GM21360 (cell line): ENCODE data around the gene LMAN1L.
A peak's percentile ranks its signal among the peaks of the same experiment; 100 is the strongest.
"Not testable (repeated sequence)": the region's sequence is repeated elsewhere in the genome, so short reads cannot be mapped to it uniquely, and the experiment has no call there.

Experiments
- ATAC-seq: cut with Tn5 transposase; IDR thresholded peaks from one replicate; pipeline ENCODE4 v1.9.1; 2021; ENCODE audit warnings: mild to moderate bottlenecking, moderate library complexity; ENCODE audit not compliant: unreplicated experiment

Gene LMAN1L

DNA sequence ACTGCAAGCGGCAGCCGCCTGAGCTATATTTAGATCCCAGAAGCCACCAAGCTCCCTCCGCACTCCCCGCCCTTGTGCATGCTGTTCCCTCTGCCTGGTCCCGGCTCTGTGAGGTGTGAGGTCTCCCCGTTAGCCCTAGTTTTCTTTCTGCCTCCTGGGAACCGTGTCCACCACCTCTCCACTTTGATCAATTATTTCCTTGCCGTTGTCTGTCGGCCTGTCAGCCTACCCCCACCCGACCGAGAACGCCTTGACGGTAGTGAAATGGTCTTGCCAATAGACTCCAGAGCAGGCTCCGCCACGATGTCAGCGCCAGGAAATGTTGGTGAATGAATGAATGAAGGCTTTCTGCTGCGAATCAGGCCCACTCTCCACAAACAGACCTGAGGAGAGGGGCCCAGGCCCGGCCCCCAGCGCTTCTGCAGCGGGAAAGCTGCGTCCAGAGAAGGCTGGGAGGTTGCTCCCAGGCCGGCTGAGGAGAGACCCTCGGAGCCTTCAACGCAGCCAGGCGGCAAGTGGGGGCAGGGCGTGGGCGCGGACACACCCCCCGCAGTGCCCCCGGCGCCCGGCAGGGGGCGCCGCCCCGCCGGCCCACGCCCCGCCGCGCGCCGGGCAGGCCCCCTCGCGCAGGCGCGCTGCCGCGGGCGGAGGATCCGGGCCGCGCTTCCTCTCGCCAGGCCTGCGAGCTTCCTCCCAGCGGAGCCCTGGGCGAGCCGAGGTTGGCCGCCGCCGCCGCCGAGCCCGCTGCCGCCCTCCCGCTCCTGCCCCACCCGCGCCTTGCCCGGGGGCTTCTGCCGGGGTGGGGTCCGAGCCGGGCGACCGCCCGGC lies 31.0 kb upstream of the LMAN1L start, which contains the start of gene CSK:
CSK (plus strand) TSS at position 650 of the 828 bp plus-strand sequence. CDS start 16,218 bp downstream, outside the sequence.
- peak; percentile 30 for ATAC-seq

- no peak for ATAC-seq
These were observed 30.2 kb upstream of the LMAN1L start for GRCh38 chr15:74782259-74783071.

GRCh38 chr15:74783072-74783807 lies 29.4 kb upstream of the LMAN1L start:
- ATAC-seq, result no peak

DNA sequence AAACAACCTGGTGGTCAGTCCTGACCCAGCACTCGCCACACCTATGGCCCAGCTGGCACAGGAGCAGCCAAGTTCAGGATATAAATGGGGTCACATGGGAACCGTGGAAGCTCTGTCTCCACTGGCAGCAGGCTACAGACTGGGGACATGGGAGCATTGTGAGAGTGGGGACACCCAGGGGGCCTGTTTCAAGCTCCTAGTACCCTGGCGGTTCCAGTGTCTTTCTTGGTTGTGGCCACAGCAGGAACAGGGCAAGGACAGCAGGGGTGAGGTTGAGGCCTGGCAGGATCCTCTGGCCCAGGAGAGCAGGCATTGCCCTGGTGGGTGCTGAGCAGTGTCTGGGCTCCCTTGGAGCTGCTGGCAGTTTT lies 28.8 kb upstream of the LMAN1L start:
- ATAC-seq, result no peak

GRCh38 chr15:74784426-74785193 lies 28.0 kb upstream of the LMAN1L start:
- no peak for ATAC-seq

GRCh38 chr15:74785194-74786032 lies 27.2 kb upstream of the LMAN1L start:
- ATAC-seq, result no peak

DNA sequence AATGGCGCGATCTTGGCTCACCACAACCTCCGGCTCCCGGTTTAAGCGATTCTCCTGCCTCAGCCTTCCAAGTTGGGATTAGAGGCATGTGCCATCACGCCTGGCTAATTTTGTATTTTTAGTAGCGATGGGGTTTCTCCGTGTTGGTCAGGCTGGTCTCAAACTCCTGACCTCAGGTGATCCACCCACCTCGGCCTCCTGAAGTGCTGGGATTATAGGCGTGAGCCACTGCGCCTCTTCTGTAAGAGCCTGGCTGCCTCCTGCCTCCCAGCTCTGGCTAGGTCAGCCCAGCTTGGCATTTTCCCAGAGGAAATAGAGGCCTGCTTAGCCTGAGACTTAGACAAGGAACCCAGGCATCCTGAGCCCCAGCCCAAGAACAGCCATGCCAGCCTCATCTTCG lies 26.6 kb upstream of the LMAN1L start:
- ATAC-seq, result not testable (repeated sequence)

- ATAC-seq, result no peak
These were observed 26.0 kb upstream of the LMAN1L start for GRCh38 chr15:74786551-74787165.

DNA sequence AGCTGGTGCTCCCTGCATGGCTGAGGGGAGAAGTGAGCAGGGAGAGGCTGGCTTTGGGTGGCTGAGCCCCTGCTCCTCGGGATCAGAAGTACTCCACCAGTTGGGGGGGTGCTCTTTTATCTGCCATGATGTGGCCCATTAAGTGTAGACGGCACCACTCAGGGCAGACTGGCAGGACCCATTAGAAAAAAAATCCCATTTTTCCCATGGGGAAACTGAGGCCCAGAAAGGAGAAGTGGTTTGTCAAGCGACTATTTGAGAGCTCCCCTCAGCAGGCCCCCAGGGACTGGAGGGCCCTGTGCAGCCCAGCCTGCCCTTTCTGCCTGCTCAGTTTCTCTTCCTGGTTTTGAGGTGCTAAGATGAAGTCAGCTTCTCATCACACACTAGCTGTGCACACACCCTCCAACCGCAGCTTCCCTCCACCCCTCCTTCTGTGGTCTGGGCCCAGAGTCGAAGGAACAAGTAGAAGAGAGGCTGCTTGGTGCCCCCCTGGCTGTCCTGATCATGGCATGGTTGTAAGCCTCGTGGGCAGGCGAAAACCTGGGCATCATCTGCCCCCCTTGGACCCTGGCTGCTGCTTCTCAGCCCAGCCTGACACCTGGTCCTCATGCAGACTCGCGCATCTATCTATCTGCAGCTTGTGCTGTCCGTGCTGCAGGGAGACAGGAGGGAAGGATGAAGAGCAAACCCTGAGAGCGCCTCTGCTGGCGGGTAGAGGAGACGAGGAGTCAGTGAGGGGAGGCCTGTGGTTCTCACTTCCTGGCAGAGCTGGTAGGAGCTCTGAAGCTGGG lies 25.2 kb upstream of the LMAN1L start:
- peak; percentile 38 for ATAC-seq

- no peak for ATAC-seq
These were observed 24.5 kb upstream of the LMAN1L start for GRCh38 chr15:74788042-74788682.

DNA sequence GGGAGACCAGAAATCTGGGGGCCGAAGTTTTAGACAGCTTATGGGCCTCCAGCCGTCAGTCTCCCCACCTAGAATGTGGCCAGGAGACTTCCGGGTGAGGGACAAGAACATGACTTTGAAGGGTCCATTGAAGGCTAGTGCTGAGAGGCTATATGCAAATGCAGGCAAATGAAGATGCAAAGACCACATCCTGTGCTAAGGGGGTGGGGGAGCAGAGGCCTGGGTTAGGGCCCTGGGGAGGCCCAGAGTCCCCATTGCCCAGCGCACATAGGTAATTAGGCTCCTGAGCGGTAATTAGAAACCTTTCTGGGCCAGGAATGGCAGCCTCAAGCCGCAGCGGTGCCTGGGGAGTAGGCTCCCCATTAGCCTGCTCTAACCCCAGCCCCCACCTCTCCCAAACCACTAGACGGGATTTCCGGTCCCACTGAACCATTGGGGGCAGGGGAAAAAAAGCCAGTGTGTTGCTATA lies 23.9 kb upstream of the LMAN1L start:
- peak; percentile 19 for ATAC-seq

GRCh38 chr15:74789171-74789631 lies 23.4 kb upstream of the LMAN1L start:
- no peak for ATAC-seq

- ATAC-seq, result no peak
These were observed 22.9 kb upstream of the LMAN1L start for GRCh38 chr15:74789741-74790079.

DNA sequence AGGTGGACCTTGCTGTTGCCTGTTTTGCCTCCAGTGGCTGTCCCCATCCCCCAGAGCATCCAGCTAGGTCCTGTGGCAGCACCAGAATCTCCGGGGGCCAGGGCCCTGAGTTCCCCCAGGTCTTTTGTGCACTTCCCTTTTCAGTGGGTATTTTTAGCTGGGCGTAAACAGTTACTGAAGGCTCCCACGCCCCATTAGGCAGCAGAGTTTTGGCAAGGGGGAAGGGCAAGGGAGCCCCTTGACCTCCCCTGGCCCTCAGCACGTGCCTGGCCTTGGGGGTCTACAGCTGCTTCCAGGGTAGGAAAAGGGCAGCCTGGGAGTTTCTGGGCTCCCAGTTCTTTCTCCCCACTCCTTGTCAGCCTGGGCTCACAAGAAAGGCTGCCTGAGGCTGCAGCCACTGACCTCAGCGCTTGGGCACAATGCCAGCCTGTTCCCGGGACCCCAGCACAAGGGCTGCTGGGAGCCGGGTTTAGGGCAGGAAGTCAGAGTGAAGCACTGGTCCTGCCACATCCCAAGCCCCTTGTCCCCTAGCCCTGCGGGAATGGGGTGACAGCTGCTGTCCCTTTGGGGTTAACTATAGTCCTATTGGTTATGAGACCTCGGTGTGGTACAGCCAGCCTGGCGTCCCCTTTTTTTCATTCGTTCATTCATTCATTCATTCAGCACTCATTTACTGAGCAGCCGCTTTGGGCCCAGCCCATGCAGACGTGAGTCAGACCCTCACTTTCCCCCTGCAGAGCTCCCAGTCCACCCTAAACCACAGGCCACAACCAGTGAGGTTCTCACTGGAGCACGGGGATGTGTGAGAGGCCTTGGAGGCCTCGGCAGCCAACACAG lies 22.3 kb upstream of the LMAN1L start:
- ATAC-seq, result no peak

- no peak for ATAC-seq
These were observed 21.6 kb upstream of the LMAN1L start for GRCh38 chr15:74791007-74791406.

- no peak for ATAC-seq
These were observed 21.0 kb upstream of the LMAN1L start for GRCh38 chr15:74791667-74792066.
